ENCODE data around the gene PPIL6. TPM values are rescaled to one million over a fixed set of nuclear protein-coding genes. Genes with fewer than 3 reads are reported as not detected.

Gene PPIL6
- total and polyA plus RNA-seq, 2 donors (not counting 1 experiment from before 2014, with no cell fraction given): 0.85 to 1.8 TPM

DNA sequence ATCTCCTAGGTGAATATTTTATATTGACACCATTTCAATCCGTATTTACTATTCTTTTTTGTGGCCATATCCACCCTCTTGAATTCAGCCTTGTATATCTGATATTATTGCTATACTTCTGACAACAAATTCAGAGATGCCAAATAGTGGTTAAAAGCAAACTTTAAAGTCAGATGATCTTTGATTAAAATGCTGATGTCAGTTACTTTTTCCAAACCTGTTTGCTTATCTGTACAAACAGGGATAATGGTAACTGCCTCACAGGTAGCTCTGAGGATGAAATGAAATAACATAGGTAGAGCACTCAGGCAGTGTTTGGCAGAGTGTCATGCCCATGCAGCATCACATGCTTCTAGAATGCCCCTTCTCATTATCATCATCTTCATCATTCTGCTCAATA is 19.2 kb downstream of the PPIL6 start:
- ChIA-PET POLR2A (no interaction called here), CTCF (no interaction called here)

GRCh38 chr6:109420751-109421150 is 19.7 kb downstream of the PPIL6 start:
- Mint-ChIP-seq H3K27ac (no peak overlapping the region), H3K9me3 (ENCODE audit: insufficient read depth) (no peaks in the 10 kb centered on the region), H3K4me3 (no peak overlapping the region), H3K4me1 (peaks cover 4% of the 10 kb centered on the region), H3K27me3 (no peaks in the 10 kb centered on the region)
- no peaks in the 10 kb centered on the region for H3K27me3 ChIP-seq (replicated peaks in 1 of 4; ENCODE audit: control extremely low read depth in 1 of 4, control insufficient read depth in 3 of 4, insufficient read depth in 4 of 4, low read length in 3 of 4)
- no peaks in the 10 kb centered on the region for H4K20me1 ChIP-seq (ENCODE audit: control insufficient read depth, insufficient read depth, low read length, poor library complexity, severe bottlenecking)
- H3K79me2 ChIP-seq (ENCODE audit: control insufficient read depth, insufficient read depth, low read length): no peaks in the 10 kb centered on the region
- intact Hi-C loops (cut with micrococcal nuclease): no loop called here
- CTCF ChIA-PET: no interaction called here
- DNase-seq: no peak
- peaks cover 0 to 3% of the 10 kb centered on the region in 2 donors for H3K4me1 ChIP-seq (ENCODE audit: control insufficient read depth in 2 of 2, insufficient read depth in 2 of 2, low read length in 2 of 2)
- H3K9me3 ChIP-seq (ENCODE audit: control extremely low read depth in 1 of 3, control insufficient read depth in 2 of 3, insufficient read depth in 1 of 3, low read length in 2 of 3): no peaks in the 10 kb centered on the region
- ATAC-seq (ENCODE audit: low read depth): no peak
- H3K4me3 ChIP-seq (ENCODE audit: control extremely low read depth in 1 of 5, extremely low read depth in 1 of 5, insufficient read depth in 1 of 5, low read depth in 2 of 5, low read length in 4 of 5): no peak overlapping the region
- H3K27ac ChIP-seq (ENCODE audit: low read length in 2 of 2): no peak overlapping the region
- H3K9ac ChIP-seq (ENCODE audit: low read length): no peak overlapping the region
- TF ChIP-seq CTCF (IDR thresholded peaks at IDR 0.05) (no peak), EZH2 (IDR thresholded peaks at IDR 0.05; ENCODE audit: borderline replicate concordance, insufficient read depth, low read depth, low read length, poor library complexity, severe bottlenecking) (no peak)
- POLR2A ChIA-PET: no interaction called here
- H3K4me2 ChIP-seq (replicated peaks; ENCODE audit: low read depth, low read length, poor library complexity, severe bottlenecking): no peak overlapping the region
- no CpG with 5 or more reads among the region's 1 CpG for WGBS (ENCODE audit: insufficient coverage)
- H2AFZ ChIP-seq (ENCODE audit: insufficient read depth, low read depth, low read length, poor library complexity, severe bottlenecking): no peak overlapping the region
- no peaks in the 10 kb centered on the region for H3K36me3 ChIP-seq (replicated peaks in 1 of 2; ENCODE audit: control extremely low read depth in 1 of 2, control insufficient read depth in 1 of 2, extremely low read depth in 1 of 2, insufficient read depth in 2 of 2, low read length in 1 of 2)

More for the DNA sequence above, 19.2 kb downstream of the PPIL6 start:
- Mint-ChIP-seq H3K27ac (no peak overlapping the region), H3K4me3 (no peak overlapping the region), H3K4me1 (peaks cover 4% of the 10 kb centered on the region), H3K27me3 (no peaks in the 10 kb centered on the region), H3K9me3 (ENCODE audit: insufficient read depth) (no peaks in the 10 kb centered on the region)
- intact Hi-C loops (cut with micrococcal nuclease): no loop called here
- Histone ChIP-seq H4K20me1 (ENCODE audit: control insufficient read depth, insufficient read depth, low read length, poor library complexity, severe bottlenecking) (no peaks in the 10 kb centered on the region), H3K27ac (ENCODE audit: low read length in 2 of 2) (no peak overlapping the region), H3K4me1 (ENCODE audit: control insufficient read depth in 2 of 2, insufficient read depth in 2 of 2, low read length in 2 of 2) (peaks cover 0 to 3% of the 10 kb centered on the region in 2 donors), H3K9ac (ENCODE audit: low read length) (no peak overlapping the region), H3K4me2 (replicated peaks; ENCODE audit: low read depth, low read length, poor library complexity, severe bottlenecking) (no peak overlapping the region), H2AFZ (ENCODE audit: insufficient read depth, low read depth, low read length, poor library complexity, severe bottlenecking) (no peak overlapping the region), H3K4me3 (ENCODE audit: control extremely low read depth in 1 of 5, extremely low read depth in 1 of 5, insufficient read depth in 1 of 5, low read depth in 2 of 5, low read length in 4 of 5) (no peak overlapping the region), H3K79me2 (ENCODE audit: control insufficient read depth, insufficient read depth, low read length) (no peaks in the 10 kb centered on the region), H3K27me3 (replicated peaks in 1 of 4; ENCODE audit: control extremely low read depth in 1 of 4, control insufficient read depth in 3 of 4, insufficient read depth in 4 of 4, low read length in 3 of 4) (no peaks in the 10 kb centered on the region), H3K36me3 (replicated peaks in 1 of 2; ENCODE audit: control extremely low read depth in 1 of 2, control insufficient read depth in 1 of 2, extremely low read depth in 1 of 2, insufficient read depth in 2 of 2, low read length in 1 of 2) (no peaks in the 10 kb centered on the region), H3K9me3 (ENCODE audit: control extremely low read depth in 1 of 3, control insufficient read depth in 2 of 3, insufficient read depth in 1 of 3, low read length in 2 of 3) (no peaks in the 10 kb centered on the region)
- DNase-seq (no peak), ATAC-seq (ENCODE audit: low read depth) (no peak)
- no peak for TF ChIP-seq CTCF (IDR thresholded peaks at IDR 0.05)
- TF ChIP-seq EZH2 (IDR thresholded peaks at IDR 0.05; ENCODE audit: borderline replicate concordance, insufficient read depth, low read depth, low read length, poor library complexity, severe bottlenecking): no peak
- WGBS (ENCODE audit: insufficient coverage): no CpG with 5 or more reads among the region's 1 CpG
